MV-4-11 (cell line): ENCODE data around the gene ASCL1.

Experiments
- DNase-seq: peaks from one replicate; lab custom pipeline; 2025; lab: John Stamatoyannopoulos, UW

ASCL1 gene

GRCh38 chr12:102977945-102978706 lies 20.7 kb downstream of the ASCL1 start:
- no peak for DNase-seq

GRCh38 chr12:102980350-102980749 lies 22.9 kb downstream of the ASCL1 start:
- DNase-seq, result no peak

DNA sequence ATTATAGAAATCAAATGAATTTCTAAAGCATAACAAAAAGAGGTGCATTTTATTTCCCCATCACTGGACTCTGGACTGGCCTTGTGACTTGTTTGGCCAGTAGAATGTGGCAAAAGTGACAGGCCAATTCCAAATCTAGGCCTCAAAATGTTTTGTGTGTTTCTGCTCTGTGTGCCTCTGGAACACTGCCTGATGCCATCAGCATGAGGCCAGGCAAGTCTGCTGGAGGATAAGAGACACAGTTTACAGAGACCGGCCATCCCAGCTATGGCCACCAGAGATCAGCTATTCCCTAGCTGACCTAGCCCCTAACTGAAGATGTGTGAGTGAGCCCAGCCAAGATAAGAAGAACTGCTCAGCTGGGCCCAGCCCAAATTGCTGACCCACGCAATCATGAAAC lies 32.9 kb downstream of the ASCL1 start:
- no peak for DNase-seq

DNA sequence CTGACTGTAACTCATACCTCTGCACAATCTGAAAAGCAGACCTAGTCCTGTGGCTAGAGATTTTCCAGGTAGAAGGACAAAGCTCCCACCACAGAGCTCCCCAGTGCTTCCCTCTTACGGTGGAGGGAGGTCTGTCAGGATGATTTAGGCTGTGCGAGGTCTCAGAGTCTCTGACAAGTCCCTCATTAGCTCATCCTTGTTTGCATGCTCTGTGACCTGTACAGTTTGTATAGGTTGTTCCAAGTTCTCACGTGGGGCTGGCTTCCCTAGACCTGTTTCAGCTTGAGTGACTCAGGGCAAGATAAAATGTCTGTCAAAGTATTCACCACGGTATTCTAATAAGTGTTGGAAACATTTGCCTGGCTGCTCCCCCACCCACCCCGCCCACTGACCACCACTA lies 34.8 kb downstream of the ASCL1 start:
- DNase-seq, result no peak

- DNase-seq, result no peak
Observed at GRCh38 chr12:102992720-102993119, 35.2 kb downstream of the ASCL1 start.

DNA sequence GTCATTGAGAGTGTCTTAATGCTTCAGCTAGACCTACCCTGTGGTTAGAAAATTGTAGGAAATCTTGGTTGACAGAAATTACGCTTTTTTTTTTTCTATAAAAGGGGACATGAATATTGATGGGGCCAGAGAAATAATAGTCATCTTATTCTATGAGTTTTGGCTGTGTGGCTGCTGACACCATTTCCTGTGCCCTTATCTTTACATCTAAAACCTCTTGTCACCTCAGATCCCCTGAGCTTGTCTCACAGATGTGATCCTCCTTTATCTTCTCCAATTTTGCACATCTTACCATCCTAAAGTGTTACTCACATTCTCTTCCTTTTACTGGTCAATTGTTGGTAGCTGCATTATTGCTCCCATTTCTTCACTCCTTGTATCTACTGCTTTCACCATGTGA lies 36.1 kb downstream of the ASCL1 start:
- DNase-seq, result no peak

GRCh38 chr12:102995372-102995771 lies 37.9 kb downstream of the ASCL1 start:
- DNase-seq, result no peak
